ENCODE data around the gene PIP5K1B. TPM values are rescaled to one million over a fixed set of nuclear protein-coding genes. Genes with fewer than 3 reads are reported as not detected.

PIP5K1B gene
- total RNA-seq, 1 experiment from 2014 or later = 2.5 TPM

- no peak overlapping the region for H4K5ac ChIP-seq (ENCODE audit: insufficient read length, low read depth, low read length)
- no peak overlapping the region for H3K4ac ChIP-seq (ENCODE audit: low read depth, low read length)
Observed at GRCh38 chr9:68991457-68991856, 286.4 kb downstream of the PIP5K1B start.

More at GRCh38 chr9:68991457-68991856, 286.4 kb downstream of the PIP5K1B start:
- Mint-ChIP-seq H3K4me1 (peaks cover 3 to 10% of the 10 kb centered on the region in 2 experiments), H3K9me3 (no peaks in the 10 kb centered on the region), H3K27me3 (ENCODE audit: low read depth) (no peaks in the 10 kb centered on the region; the same call in 1 of the 2 replicates), H3K27ac (no peak overlapping the region), H3K4me3 (no peak overlapping the region), H3K36me3 (ENCODE audit: insufficient read depth in 1 of 3, low read depth in 3 of 3) (peaks cover 0 to 3% (median 0%) of the 10 kb centered on the region in 3 experiments; a peak in 1 of 7 replicates)
- Histone ChIP-seq H2BK15ac (ENCODE audit: low read depth, low read length) (no peak overlapping the region), H2BK12ac (ENCODE audit: insufficient read length, low read depth, low read length) (no peak overlapping the region), H3K4me1 (ENCODE audit: insufficient read depth, low read length) (no peaks in the 10 kb centered on the region), H3K9ac (ENCODE audit: extremely low read depth, insufficient read length, low read length) (no peak overlapping the region), H3K18ac (ENCODE audit: insufficient read length, low read depth, low read length) (no peak overlapping the region), H3K27me3 (ENCODE audit: insufficient read depth, low read length) (no peaks in the 10 kb centered on the region), H2BK5ac (ENCODE audit: insufficient read length, low read length) (no peak overlapping the region), H4K20me1 (ENCODE audit: control insufficient read depth, insufficient read depth, insufficient read length) (no peaks in the 10 kb centered on the region), H3K56ac (ENCODE audit: insufficient read length, low read depth, low read length) (no peak overlapping the region), H3K79me2 (ENCODE audit: insufficient read depth, low read length) (no peaks in the 10 kb centered on the region), H3K27ac (ENCODE audit: insufficient read length, low read depth, low read length) (no peak overlapping the region), H3K14ac (ENCODE audit: insufficient read depth, low read length) (no peak overlapping the region), H3K23me2 (ENCODE audit: insufficient read length, low read depth, low read length, poor library complexity, severe bottlenecking) (no peaks in the 10 kb centered on the region), H4K91ac (ENCODE audit: insufficient read length, low read depth, low read length) (no peak overlapping the region), H4K8ac (replicated peaks; ENCODE audit: insufficient read length, low read depth, low read length) (no peak overlapping the region), H3T11ph (ENCODE audit: low read length) (no peak overlapping the region), H3K4me2 (ENCODE audit: insufficient read depth, insufficient read length, low read length) (no peak overlapping the region), H2BK20ac (ENCODE audit: low read depth, low read length, poor library complexity, severe bottlenecking) (no peak overlapping the region), H3K9me3 (ENCODE audit: control insufficient read depth, low read depth, low read length) (no peaks in the 10 kb centered on the region), H2AFZ (ENCODE audit: low read length) (no peak overlapping the region), H2AK5ac (ENCODE audit: insufficient read length, low read length) (no peak overlapping the region), H2BK120ac (ENCODE audit: low read depth, low read length, poor library complexity, severe bottlenecking) (no peak overlapping the region), H3K23ac (ENCODE audit: insufficient read length, low read depth, low read length) (no peak overlapping the region), H3K79me1 (ENCODE audit: insufficient read depth, low read depth, low read length, poor library complexity, severe bottlenecking) (no peaks in the 10 kb centered on the region)
- TF ChIP-seq, protein P1, sequence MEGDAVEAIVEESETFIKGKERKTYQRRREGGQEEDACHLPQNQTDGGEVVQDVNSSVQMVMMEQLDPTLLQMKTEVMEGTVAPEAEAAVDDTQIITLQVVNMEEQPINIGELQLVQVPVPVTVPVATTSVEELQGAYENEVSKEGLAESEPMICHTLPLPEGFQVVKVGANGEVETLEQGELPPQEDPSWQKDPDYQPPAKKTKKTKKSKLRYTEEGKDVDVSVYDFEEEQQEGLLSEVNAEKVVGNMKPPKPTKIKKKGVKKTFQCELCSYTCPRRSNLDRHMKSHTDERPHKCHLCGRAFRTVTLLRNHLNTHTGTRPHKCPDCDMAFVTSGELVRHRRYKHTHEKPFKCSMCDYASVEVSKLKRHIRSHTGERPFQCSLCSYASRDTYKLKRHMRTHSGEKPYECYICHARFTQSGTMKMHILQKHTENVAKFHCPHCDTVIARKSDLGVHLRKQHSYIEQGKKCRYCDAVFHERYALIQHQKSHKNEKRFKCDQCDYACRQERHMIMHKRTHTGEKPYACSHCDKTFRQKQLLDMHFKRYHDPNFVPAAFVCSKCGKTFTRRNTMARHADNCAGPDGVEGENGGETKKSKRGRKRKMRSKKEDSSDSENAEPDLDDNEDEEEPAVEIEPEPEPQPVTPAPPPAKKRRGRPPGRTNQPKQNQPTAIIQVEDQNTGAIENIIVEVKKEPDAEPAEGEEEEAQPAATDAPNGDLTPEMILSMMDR (conservative IDR thresholded peaks at IDR 0.05) = no peak
- WGBS (ENCODE audit: extremely low coverage, insufficient read length, low lambda C conversion rate) = no CpG with 5 or more reads among the region's 9 CpGs
- DNase-seq = no peak
